Activated T-cell treated with anti-CD3 and anti-CD28 coated beads, Interleukin-2, amount 50 U/mL, for 72 hours (primary cell): ENCODE data around the gene TBC1D10A. TPM values are rescaled to one million over a fixed set of nuclear protein-coding genes. Genes with fewer than 3 reads are reported as not detected.

ENCODE experiments used
- ATAC-seq, 2 donors: fragments of 150-1000 bp; cut with Tn5 transposase; replicated peaks in 1 of 2; 2 replicates each; pipeline ENCODE4 v1.10.0; 2021; ENCODE audit warnings: moderate library complexity in 2 of 2, mild to moderate bottlenecking in 1 of 2
- DNase-seq, 2 donors: peaks; one replicate each; pipeline ENCODE4 v3.0.0; 2021 to 2022; ENCODE audit warnings: mixed read lengths in 1 of 2
- H3K27ac Mint-ChIP-seq: one replicate; pipeline ENCODE4 v1.8.0; 2022; ENCODE audit warnings: mild to moderate bottlenecking, moderate library complexity, mixed read lengths
- H3K27me3 Mint-ChIP-seq: one replicate; pipeline ENCODE4 v1.8.0; 2022; ENCODE audit warnings: low read depth, mixed read lengths
- H3K36me3 Mint-ChIP-seq, 2 donors: one replicate each; pipeline ENCODE4 v1.8.0; 2022; ENCODE audit warnings: mixed read lengths in 2 of 2, mild to moderate bottlenecking in 1 of 2; ENCODE audit not compliant: insufficient read depth in 2 of 2
- H3K4me1 Mint-ChIP-seq: one replicate; pipeline ENCODE4 v1.8.0; 2022; ENCODE audit warnings: low read depth, mixed read lengths
- H3K4me3 Mint-ChIP-seq, 2 donors: one replicate each; pipeline ENCODE4 v1.8.0; 2022; ENCODE audit warnings: mild to moderate bottlenecking in 2 of 2, mixed read lengths in 2 of 2, moderate library complexity in 2 of 2
- H3K9me3 Mint-ChIP-seq, 2 donors: one replicate each; pipeline ENCODE4 v1.8.0; 2022; ENCODE audit warnings: mixed read lengths in 2 of 2
- total RNA-seq, 2 donors: library from RNA; stranded (reverse); gene quantifications; one replicate each; pipeline ENCODE4 v1.2.3, GENCODE V29; 2022

TBC1D10A gene
- total RNA-seq, 2 donors from 2014 or later, result 25.6 to 30.0 TPM

DNA sequence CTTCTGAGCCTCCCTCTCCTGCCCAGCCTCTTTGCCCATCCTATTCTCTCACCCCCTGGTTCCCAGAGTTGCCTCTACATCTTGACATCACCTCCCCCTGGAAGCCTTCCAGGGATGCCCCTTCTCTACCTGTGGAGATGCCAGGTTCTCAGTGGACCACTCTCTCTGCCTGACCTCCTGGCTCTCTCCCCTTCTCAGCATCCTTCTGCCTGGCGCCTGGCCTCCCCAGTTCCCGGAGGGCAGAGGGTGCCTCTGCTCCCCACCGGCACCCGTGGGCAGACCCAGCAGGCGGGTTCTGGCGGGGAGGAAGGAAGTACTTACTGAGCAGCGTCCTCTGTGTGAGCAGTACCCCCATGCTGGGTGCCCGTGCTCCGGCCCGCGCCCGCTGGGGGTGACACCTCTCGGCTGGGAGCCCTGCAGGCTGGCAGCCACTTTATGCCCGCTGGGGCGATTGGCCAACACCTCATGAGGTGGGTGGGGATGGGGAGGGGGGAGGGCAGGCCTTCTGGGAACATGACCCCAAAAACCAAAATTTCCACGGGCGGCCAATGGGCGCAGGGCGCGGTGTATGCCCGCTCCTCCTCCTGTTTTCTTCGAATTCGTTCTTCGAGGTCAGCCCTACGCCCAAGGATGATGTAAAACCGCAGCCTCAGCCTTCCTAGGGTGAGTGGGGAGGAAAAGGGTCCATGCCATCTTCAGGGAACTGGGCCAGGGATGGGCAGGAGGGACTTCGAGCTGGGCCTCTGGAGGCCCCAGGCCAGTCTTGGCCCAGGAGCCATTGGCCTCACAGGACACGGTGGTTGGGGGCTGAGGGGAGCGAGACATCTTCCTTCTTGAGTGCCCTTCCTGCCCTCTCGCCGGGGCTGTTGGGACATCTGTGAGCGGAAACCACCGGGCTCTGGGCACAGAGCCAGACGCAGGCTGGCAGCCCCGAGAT is 60.0 kb downstream of the TBC1D10A start, which contains the start of gene OSM:
Gene OSM (minus strand): TSS at position 407 of the 937 bp plus-strand sequence. CDS start 52 bp downstream, at position 355.
- Mint-ChIP-seq H3K4me1 (peaks cover 57% of the 10 kb centered on the region), H3K27ac (peak within 1 kb of the TSS; percentile 87), H3K36me3 (peaks cover 16 to 24% of the 10 kb centered on the region in 2 donors), H3K4me3 (peak within 1 kb of the TSS; percentile 89 to 92), H3K9me3 (no peaks in the 10 kb centered on the region), H3K27me3 (no peaks in the 10 kb centered on the region)
- DNase-seq (peak; percentile 84 to 86), ATAC-seq (peak; percentile 60 to 64)

- peak; percentile 88 to 89 for DNase-seq
- H3K27ac Mint-ChIP-seq, result peak overlapping the region; percentile 87
- peak overlapping the region; percentile 89 to 92 for H3K4me3 Mint-ChIP-seq
- peak; percentile 75 to 81 for ATAC-seq
- no peaks in the 10 kb centered on the region for H3K9me3 Mint-ChIP-seq
- no peaks in the 10 kb centered on the region for H3K27me3 Mint-ChIP-seq
- peaks cover 14 to 24% of the 10 kb centered on the region in 2 donors for H3K36me3 Mint-ChIP-seq
- H3K4me1 Mint-ChIP-seq, result peaks cover 63% of the 10 kb centered on the region
Measured at GRCh38 chr22:30265823-30266444, 60.8 kb downstream of the TBC1D10A start.

DNA sequence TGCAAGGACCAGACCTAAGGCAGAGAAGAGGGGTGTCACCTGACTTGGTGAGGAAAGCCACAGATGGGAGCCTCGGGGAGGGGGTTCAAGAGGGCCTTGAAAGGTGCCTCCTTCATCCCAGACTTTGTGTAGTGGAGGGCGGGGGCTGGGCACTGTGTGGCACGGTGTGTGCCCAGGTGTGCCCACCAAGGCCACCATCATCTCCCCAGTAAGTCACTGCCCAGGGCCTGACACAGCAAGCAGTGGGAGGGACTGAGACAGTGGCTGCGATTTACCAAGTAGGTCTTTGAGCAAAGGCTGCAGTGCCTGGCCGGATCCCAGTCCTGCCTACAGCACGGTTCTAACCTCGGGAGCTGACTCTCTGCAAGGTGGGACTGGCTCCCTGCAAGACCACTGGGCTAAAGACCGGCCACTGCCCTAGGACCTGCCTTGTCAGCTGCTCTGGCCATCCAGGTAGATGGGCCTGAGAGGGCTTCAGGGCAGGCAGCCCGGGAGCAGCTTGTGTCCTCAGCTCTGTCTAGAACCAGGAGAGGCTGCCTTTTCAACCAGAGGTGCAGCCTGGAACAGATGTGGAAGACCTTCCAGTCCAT is 61.5 kb downstream of the TBC1D10A start:
- DNase-seq (no peak), ATAC-seq (no peak)
- peak overlapping the region; percentile 62 for H3K27ac Mint-ChIP-seq
- peaks cover 12 to 20% of the 10 kb centered on the region in 2 donors for H3K36me3 Mint-ChIP-seq
- peaks cover 63% of the 10 kb centered on the region for H3K4me1 Mint-ChIP-seq
- H3K27me3 Mint-ChIP-seq, result no peaks in the 10 kb centered on the region
- H3K9me3 Mint-ChIP-seq, result no peaks in the 10 kb centered on the region
- peak overlapping the region; percentile 89 to 92 for H3K4me3 Mint-ChIP-seq

GRCh38 chr22:30263883-30264282 is 62.9 kb downstream of the TBC1D10A start:
- Mint-ChIP-seq H3K27ac (no peak overlapping the region), H3K4me3 (peak overlapping the region; percentile 89 to 92), H3K27me3 (no peaks in the 10 kb centered on the region), H3K4me1 (peaks cover 63% of the 10 kb centered on the region), H3K9me3 (no peaks in the 10 kb centered on the region), H3K36me3 (peaks cover 11 to 15% of the 10 kb centered on the region in 2 donors)
- DNase-seq (no peak), ATAC-seq (no peak)

DNA sequence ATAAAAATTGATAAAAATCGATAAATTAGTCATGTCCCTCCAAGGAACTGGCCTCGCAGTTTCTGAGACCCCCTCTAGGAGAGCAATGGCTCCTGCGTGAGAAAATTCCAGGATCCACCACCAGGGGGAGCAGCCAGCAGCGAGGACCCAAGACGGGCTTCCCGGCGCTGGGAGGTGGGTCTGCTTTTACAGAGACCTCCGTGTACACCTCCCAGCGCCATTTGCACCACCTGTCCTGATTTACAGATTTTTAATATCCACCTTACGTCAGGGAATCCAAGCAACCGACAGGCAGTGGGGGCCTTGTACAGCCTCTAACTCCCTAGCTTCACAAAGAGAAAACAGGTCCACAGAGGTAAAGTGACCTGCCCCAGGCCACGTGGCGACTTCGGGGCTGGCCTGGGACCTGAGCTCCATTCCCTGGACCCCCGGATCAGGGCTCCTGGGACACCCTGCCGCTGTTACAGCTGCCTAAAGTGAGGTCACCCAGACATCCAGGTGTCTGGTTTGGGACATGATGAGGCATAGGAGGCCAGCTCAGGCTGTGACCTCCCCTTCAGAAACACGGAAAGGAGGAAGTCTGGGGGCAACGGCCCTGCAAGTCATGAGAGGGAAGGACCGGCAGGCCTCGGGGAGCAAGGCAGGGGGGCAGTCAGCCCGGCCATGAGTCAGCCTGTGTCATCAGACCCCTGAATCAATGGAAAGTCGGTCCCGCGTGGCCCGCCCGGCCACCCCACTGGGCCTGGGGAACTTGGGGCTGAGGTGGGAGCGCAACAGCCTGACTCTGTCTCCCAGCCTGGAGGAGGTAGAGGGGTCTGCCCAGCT is 63.6 kb downstream of the TBC1D10A start:
- ATAC-seq (no peak), DNase-seq (peak; percentile 85 to 86)
- H3K27me3 Mint-ChIP-seq, result no peaks in the 10 kb centered on the region
- H3K4me1 Mint-ChIP-seq, result peaks cover 59% of the 10 kb centered on the region
- peaks cover 9 to 12% of the 10 kb centered on the region in 2 donors for H3K36me3 Mint-ChIP-seq
- H3K9me3 Mint-ChIP-seq, result no peaks in the 10 kb centered on the region
- H3K4me3 Mint-ChIP-seq, result peak overlapping the region; percentile 65 to 89
- no peak overlapping the region for H3K27ac Mint-ChIP-seq

DNA sequence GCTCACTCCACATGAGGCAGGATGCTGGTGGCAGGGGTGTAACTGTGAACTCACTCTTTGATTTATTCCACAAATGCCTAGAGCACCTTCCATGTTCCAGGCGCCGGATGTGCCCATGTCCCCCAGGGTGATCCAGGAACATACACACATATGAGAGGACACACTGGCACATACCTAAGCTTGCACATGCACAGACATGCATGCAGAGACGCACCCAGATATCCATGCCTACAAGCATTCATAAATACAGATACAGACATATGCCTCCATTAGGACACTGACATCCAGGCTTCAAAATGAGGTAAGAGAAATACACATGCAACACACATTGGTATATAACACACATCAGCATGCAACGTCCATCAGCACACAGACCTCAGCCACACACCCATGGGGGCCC is 64.6 kb downstream of the TBC1D10A start:
- H3K4me1 Mint-ChIP-seq, result peaks cover 53% of the 10 kb centered on the region
- no peak for DNase-seq
- H3K9me3 Mint-ChIP-seq, result no peaks in the 10 kb centered on the region
- peaks cover 9 to 12% of the 10 kb centered on the region in 2 donors for H3K36me3 Mint-ChIP-seq
- no peaks in the 10 kb centered on the region for H3K27me3 Mint-ChIP-seq
- H3K27ac Mint-ChIP-seq, result no peak overlapping the region
- ATAC-seq, result no peak
- H3K4me3 Mint-ChIP-seq, result peak overlapping the region; percentile 46 to 51

DNA sequence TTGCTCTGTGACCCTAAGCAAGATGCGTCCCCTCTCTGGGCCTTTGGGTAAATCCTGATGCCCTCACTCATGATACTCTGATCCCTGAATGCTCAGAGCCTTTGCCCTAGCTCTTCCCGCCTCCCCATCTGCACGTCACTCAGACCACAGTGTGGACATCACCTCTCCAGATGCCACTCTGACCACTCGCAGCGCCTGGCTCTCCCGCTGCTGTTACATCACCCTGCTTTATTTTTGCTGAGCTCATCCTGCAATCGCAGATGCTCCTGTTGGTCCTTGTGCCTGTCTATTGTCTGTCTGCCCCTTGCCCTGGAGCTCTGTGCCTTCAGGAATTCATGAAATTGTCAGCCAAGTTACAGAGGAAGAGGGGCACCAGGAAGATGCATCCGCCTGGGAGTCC is 65.6 kb downstream of the TBC1D10A start:
- Mint-ChIP-seq H3K9me3 (no peaks in the 10 kb centered on the region), H3K4me3 (no peak overlapping the region), H3K4me1 (peaks cover 55% of the 10 kb centered on the region), H3K27me3 (no peaks in the 10 kb centered on the region), H3K36me3 (peaks cover 9% of the 10 kb centered on the region in 2 donors), H3K27ac (no peak overlapping the region)
- no peak for ATAC-seq
- DNase-seq, result no peak

- peaks cover 54% of the 10 kb centered on the region for H3K4me1 Mint-ChIP-seq
- no peak overlapping the region for H3K27ac Mint-ChIP-seq
- H3K9me3 Mint-ChIP-seq, result no peaks in the 10 kb centered on the region
- peaks cover 7 to 9% of the 10 kb centered on the region in 2 donors for H3K36me3 Mint-ChIP-seq
- no peak overlapping the region for H3K4me3 Mint-ChIP-seq
- ATAC-seq (no peak), DNase-seq (no peak)
- no peaks in the 10 kb centered on the region for H3K27me3 Mint-ChIP-seq
Measured at GRCh38 chr22:30260682-30261081, 66.1 kb downstream of the TBC1D10A start.

DNA sequence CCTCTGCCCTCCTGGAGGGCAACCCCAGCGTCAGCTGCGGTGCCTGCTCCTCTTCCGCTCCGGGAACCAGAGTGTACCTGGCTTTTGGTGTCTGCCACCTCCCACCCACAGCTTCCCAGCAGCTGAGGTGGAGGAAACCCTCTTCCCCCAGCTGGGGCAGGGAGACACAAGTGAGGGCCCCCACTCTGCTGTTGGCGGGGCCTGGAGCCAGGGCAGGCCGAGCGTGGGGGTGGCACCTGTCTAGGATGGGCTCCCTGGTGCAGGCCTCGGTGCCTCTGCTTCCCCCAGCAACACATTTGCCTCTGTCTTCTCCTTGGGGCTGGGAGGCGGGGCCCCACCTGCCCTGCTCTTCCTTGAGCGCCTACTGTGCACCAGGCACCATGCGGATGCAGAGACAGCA is 66.5 kb downstream of the TBC1D10A start:
- no peak for ATAC-seq
- Mint-ChIP-seq H3K4me3 (no peak overlapping the region), H3K36me3 (peaks cover 5 to 9% of the 10 kb centered on the region in 2 donors)

GRCh38 chr22:30254314-30254713 is 72.4 kb downstream of the TBC1D10A start:
- H3K36me3 Mint-ChIP-seq, result no peaks in the 10 kb centered on the region
- no peak for ATAC-seq
- no peaks in the 10 kb centered on the region for H3K27me3 Mint-ChIP-seq
- no peaks in the 10 kb centered on the region for H3K9me3 Mint-ChIP-seq
- no peak overlapping the region for H3K4me3 Mint-ChIP-seq
- no peak for DNase-seq
- H3K4me1 Mint-ChIP-seq, result peaks cover 55% of the 10 kb centered on the region
- no peak overlapping the region for H3K27ac Mint-ChIP-seq

More for the DNA sequence above, 66.5 kb downstream of the TBC1D10A start:
- DNase-seq, result no peak
- Mint-ChIP-seq H3K4me1 (peaks cover 54% of the 10 kb centered on the region), H3K9me3 (no peaks in the 10 kb centered on the region), H3K27me3 (no peaks in the 10 kb centered on the region), H3K27ac (no peak overlapping the region)

DNA sequence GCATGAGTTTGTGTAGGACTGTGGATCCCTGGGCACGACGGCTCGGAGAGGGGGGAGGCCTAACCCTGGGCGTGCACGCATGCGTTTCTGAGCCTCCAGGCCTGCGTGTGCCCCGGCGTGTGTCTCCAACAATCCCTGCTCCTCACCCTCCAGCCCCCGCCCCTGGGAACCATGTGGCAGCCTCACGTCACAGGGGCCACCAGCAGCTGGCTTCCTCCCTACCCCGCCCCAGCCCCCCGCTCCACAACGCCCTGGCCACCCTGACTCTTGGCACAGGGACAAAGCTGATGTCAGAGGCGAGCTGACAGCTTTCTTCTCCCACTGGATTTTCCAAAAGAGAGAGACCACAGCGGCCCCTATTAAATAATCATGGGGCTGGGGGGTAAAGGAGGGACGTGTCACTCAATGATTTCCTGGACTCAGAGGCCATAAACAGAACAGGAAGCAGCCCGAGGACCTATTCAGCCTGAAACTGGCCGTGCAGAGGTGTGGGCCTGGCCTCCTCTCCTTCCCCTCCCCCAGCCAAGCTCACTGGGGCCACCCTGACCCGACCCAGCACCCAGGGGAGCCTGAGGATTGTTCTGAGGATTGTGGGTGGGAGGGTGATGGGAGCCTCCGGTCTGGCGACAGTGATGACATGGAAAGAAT is 73.4 kb downstream of the TBC1D10A start:
- Mint-ChIP-seq H3K27ac (no peak overlapping the region), H3K27me3 (no peaks in the 10 kb centered on the region), H3K9me3 (no peaks in the 10 kb centered on the region), H3K4me1 (peaks cover 59% of the 10 kb centered on the region), H3K36me3 (no peaks in the 10 kb centered on the region), H3K4me3 (no peak overlapping the region)
- ATAC-seq (no peak), DNase-seq (no peak)
